GM19438 (cell line): Measurements from ENCODE around the gene TMEM198.

Experiments
- ATAC-seq: cut with Tn5 transposase; IDR thresholded peaks from one replicate; pipeline ENCODE4 v1.9.1; 2021; ENCODE audit warnings: low read depth; ENCODE audit not compliant: unreplicated experiment

Gene TMEM198

GRCh38 chr2:219560893-219561178, 17.0 kb downstream of the TMEM198 start:
- ATAC-seq, result no peak

- no peak for ATAC-seq
These were observed 17.6 kb downstream of the TMEM198 start for GRCh38 chr2:219561179-219562048.

DNA sequence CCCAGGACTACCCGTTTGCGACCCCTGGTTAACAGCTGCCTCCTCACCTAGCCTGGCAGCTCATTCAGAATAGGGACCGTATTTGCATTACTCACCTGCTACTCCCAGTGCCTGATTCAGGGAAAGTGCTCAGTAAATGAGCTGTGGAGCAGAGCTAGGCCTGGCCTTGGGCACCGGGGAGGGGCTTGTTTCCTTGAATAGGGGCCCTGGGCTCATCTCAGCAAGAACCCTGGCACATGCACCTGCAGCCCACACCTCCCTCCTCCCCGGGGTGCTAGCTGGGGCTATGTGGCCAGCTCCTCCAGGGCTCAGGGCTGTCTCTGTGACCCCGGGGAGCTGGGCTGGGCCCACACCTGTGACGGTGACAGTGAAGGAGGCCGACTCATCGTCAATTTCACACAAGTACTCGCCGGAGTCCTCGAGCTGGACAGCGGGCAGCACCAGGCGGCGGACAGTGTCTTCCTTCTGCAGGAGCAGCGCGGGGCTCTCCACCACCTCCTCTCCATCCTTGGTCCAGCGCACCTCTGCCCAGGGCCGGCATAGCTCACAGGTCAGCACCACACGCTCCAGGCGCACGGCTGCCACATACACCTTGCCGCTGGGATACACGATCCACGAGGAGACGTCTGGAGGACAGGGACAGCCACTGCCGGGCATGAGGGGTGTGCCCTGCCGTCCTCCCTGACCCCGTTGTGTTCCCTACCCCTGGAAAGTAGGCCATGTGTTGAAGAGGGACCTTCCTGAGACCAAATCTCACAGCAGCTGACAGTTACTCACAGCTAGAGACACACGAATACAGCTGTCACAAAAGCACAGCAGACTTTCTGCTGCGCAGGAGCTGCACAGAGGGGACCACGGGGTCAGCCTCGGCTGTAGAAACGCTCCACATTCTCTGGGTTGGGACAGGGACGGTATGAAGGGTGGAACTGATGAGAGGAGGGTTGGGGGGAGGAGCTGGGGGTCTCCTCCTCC, 18.5 kb downstream of the TMEM198 start:
- ATAC-seq, result no peak

DNA sequence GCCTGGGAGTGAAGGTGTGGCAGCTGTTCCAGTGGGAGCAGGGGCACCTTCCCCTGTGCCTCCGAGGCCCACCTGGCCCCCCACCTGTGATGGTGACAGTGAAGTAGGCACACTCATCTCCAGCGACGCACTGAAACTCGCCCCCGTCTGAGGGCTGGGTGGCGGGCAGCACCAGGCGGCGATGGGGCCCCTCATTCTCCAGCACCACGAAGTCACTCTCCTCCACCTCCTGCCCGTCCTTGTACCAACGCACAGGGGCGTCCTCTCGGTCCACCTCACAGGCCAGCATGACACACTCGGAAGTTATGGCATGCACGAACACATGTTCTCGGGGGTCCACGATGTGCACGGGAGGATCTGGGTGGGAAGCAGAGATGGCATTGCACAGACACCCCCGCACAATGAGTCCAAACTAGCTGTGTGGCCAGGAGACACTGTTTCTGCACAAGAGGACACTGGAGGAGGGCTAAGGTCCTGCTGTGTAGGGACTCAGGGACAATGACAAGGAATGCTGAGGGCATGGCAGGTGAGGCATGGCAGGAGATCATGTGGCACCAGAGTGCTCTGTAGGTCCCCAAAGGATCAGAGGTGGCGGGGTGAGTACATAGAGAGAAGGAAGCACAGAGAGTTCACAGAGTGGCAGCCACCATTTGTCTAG, 19.6 kb downstream of the TMEM198 start:
- ATAC-seq, result no peak

- ATAC-seq, result no peak
These were observed 21.6 kb downstream of the TMEM198 start for GRCh38 chr2:219565130-219566080.

GRCh38 chr2:219566640-219567039, 22.8 kb downstream of the TMEM198 start:
- no peak for ATAC-seq

DNA sequence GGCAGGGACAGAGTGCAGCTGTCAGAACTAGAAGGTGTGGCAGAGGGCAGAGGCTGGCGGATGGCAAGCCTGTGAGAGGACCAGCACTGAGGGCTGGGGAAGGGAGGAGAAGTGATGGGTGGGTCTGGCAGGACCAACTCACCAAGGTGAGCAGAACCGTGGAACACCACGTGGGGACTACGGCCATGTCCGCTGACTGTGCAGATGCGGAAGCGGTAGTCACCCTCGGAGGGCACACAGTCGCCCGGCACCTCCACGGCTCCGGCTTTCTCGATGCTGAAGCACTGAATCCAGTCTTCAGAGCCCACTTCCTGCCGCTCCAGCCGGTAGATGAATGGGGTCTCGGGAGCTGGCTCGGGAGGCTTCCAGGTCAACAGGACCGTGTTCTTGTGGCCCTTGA, 23.3 kb downstream of the TMEM198 start:
- ATAC-seq, result no peak

- no peak for ATAC-seq
These were observed 24.0 kb downstream of the TMEM198 start for GRCh38 chr2:219567791-219568361.

DNA sequence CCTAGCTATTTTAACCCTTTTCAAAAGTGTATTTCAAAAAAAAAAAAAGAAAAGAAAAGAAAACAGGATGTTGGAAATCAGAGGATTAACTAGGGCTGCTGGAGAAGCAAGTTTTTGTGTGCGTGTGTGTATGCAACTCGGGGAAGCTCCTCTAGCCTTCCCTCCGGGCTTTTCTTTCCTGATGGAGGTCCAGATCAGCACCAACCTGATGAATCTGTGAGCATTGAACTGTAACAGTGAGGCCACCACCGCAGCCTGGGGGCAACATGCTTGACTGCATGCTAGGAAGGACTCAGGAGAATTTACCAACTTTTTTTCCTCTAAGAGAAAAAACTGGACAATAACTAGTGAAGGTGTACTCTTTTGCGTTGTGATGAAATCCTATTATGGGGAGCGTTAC, 25.2 kb downstream of the TMEM198 start:
- no peak for ATAC-seq

DNA sequence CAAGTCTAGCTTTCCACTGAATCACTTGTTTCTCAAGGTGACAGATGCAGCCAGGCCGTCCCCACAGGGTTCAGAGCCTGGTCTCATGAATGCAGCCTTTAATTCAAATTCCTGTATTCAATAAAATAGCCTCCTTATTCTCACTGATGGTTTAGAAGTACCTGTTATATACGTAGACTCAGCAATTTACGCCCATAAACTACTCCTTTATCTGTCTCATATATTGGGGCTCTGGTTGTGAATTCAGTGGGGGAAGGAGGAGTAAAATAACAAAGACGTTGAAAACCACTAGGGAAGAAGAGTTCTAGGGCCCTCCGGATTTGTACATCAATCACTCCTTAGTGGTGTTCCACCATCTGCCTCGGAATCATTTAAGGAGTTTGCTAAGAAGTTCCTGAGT, 25.8 kb downstream of the TMEM198 start:
- ATAC-seq, result no peak

GRCh38 chr2:219570194-219570923, 26.5 kb downstream of the TMEM198 start:
- no peak for ATAC-seq

- no peak for ATAC-seq
These were observed 27.1 kb downstream of the TMEM198 start for GRCh38 chr2:219570924-219571310.

DNA sequence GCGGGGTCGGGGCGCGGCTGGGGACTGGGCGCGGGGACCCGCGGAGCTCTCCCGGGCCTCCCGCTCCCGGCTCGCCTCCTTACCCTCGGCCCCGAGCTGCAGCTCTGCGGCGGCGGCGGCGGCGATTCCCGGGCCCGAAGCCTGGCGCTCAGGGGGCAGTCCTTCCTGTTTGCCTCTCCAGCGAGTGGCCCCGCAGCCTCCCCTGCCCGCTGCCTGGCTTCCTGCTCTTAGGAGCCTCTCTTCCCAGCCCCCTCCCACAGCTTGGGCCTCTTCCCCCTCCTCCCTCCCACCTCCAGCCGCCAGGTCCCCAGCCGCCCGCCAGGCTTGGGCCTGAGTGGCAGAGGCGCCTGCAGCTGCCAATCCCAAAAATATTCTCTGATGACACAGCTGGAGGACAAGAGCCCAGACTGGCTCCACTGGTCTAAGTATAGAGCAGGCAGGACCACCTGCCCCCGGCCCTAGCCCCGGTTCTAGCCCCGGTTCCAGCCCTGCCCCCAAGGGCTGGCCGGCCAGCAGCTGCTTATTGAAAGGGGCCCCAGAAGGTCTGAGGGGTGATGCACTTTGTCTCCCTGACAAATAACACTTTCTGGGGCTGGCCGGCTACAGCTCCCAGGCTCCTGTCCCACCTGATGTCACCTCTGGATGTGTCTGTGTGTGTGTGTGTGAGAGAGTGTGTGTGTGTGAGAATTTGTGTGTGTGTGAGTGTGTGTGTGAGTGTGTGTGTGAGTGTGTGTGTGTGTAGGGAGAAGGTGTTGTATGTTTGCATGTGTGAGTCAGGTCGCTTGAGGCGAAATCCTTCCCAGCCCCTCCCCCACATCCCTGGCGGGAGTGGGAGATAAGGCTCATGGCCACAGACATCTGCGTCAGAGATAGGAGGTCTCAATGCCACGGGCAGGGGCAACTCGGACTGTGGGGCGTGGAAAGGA, 27.7 kb downstream of the TMEM198 start, which contains the start of gene OBSL1:
TSS of gene OBSL1 (minus strand) at position 229 of the 926 bp plus-strand sequence. CDS start 307 bp downstream, outside the sequence.
- no peak for ATAC-seq

DNA sequence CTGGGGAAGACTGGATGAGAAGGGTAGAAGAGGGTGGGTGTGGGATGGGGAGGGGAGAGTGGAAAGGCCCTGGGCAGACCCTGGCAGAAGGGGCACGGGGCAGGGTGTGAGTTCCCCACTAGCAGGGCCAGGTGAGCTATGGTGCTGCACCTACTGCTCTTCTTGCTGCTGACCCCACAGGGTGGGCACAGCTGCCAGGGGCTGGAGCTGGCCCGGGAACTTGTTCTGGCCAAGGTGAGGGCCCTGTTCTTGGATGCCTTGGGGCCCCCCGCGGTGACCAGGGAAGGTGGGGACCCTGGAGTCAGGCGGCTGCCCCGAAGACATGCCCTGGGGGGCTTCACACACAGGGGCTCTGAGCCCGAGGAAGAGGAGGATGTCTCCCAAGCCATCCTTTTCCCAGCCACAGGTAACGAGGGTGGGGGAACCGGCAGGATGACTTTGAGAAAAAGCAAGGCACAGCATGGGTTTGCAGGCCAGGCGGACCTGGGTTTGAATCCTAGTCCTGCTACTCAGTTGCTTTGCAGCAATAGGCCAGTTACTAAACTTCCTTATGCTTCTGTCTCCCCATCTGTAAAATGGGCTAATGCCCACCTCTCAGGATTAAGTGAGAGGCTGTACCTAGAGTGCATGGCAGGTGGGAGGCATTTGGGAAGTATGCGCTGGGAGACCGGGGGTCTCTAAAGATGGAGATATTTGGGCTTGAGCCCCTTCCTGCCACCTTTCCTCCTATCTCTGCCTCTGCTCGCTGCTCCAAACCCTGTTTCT, 28.6 kb downstream of the TMEM198 start, which contains the start of gene INHA:
TSS of gene INHA (plus strand) at position 74 of the 765 bp plus-strand sequence. CDS start at position 139, 65 bp downstream.
- no peak for ATAC-seq

GRCh38 chr2:219573166-219573565, 29.3 kb downstream of the TMEM198 start:
- no peak for ATAC-seq

DNA sequence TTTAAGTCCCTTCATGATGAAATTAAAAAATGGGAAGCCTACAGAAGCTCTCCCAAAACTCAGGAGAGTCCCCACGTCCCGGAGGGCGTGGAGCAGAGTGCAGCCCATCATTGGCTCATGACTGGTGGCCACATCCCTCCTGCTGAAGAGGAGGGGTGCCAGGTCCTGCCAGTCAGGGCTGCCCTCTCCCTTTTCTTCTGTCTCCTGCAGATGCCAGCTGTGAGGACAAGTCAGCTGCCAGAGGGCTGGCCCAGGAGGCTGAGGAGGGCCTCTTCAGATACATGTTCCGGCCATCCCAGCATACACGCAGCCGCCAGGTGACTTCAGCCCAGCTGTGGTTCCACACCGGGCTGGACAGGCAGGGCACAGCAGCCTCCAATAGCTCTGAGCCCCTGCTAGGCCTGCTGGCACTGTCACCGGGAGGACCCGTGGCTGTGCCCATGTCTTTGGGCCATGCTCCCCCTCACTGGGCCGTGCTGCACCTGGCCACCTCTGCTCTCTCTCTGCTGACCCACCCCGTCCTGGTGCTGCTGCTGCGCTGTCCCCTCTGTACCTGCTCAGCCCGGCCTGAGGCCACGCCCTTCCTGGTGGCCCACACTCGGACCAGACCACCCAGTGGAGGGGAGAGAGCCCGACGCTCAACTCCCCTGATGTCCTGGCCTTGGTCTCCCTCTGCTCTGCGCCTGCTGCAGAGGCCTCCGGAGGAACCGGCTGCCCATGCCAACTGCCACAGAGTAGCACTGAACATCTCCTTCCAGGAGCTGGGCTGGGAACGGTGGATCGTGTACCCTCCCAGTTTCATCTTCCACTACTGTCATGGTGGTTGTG, 30.9 kb downstream of the TMEM198 start:
- ATAC-seq, result no peak
